ENCODE data around the gene SPATA24.

GRCh38 chr5:139358064-139358463 lies 45.8 kb downstream of the SPATA24 start:
- TF ChIP-seq SIN3A (IDR thresholded peaks at IDR 0.05; ENCODE audit: borderline replicate concordance, insufficient read depth, low read length) (no peak), POLR2AphosphoS5 (IDR thresholded peaks at IDR 0.05; ENCODE audit: low read depth, low read length) (no peak), REST (IDR thresholded peaks at IDR 0.05; ENCODE audit: insufficient read depth in 1 of 2, low read depth in 2 of 2, low read length in 2 of 2) (no peak), TAF1 (IDR thresholded peaks at IDR 0.05; ENCODE audit: borderline replicate concordance, insufficient read depth, low read length) (no peak)
